GM12878 (cell line): ENCODE data around the gene ACTN3.

ENCODE experiments used
- ASH2L ChIP-seq: fragments of 300-600, 200-600 bp; sonication (generic); IDR thresholded peaks from 2 replicates; pipeline ENCODE4 v1.6.1; 2017; ENCODE audit warnings: low read depth, mild to moderate bottlenecking, borderline replicate concordance
- DPF2 ChIP-seq: fragments of 450-650 bp; IDR thresholded peaks from 2 replicates; pipeline ENCODE4 v1.6.1; 2017; ENCODE audit warnings: mild to moderate bottlenecking
- EP300 ChIP-seq, 2 experiments: fragments of 150-350 bp in 1 of 2; IDR thresholded peaks; 2 replicates each; pipeline ENCODE4 v1.6.1; 2011 to 2012; ENCODE audit warnings: low read depth in 2 of 2, low read length in 2 of 2, borderline replicate concordance in 1 of 2, improper control_type of control experiment in 1 of 2, inconsistent platforms in 1 of 2; ENCODE audit not compliant: control insufficient read depth in 1 of 2
- EZH2 ChIP-seq: IDR thresholded peaks from 2 replicates; pipeline ENCODE4 v1.6.1; 2012; ENCODE audit warnings: low read depth, mild to moderate bottlenecking, control low read depth, inconsistent platforms, low read length, borderline replicate concordance; ENCODE audit not compliant: control insufficient read depth
- GABPA ChIP-seq: IDR thresholded peaks from 2 replicates; pipeline ENCODE4 v1.6.1; 2014; ENCODE audit warnings: antibody characterized with exemption, low read depth, mild to moderate bottlenecking, inconsistent platforms
- NFIC ChIP-seq: IDR thresholded peaks from 2 replicates; pipeline ENCODE4 v1.6.1; 2012; ENCODE audit warnings: low read depth, mild to moderate bottlenecking, inconsistent platforms, low read length, moderate library complexity
- SIN3A ChIP-seq: IDR thresholded peaks from 2 replicates; pipeline ENCODE4 v1.6.1; 2012; ENCODE audit warnings: low read depth, low read length, improper control_type of control experiment
- SPI1 ChIP-seq: IDR thresholded peaks from 2 replicates; pipeline ENCODE4 v1.6.1; 2011; ENCODE audit warnings: low read depth, mild to moderate bottlenecking, low read length, moderate library complexity, borderline replicate concordance; ENCODE audit not compliant: insufficient read depth
- SUZ12 ChIP-seq: fragments of 200-600 bp; sonication (generic); IDR thresholded peaks from one replicate; pipeline ENCODE4 v1.6.1; 2018; ENCODE audit warnings: antibody characterized with exemption, mild to moderate bottlenecking; ENCODE audit not compliant: unreplicated experiment
- TF ChIP-seq, protein P1 (sequence below): fragments of 450-650 bp; IDR thresholded peaks from 2 replicates; pipeline ENCODE4 v1.6.1; 2017; ENCODE audit warnings: antibody characterized with exemption, mild to moderate bottlenecking, moderate library complexity
- TF ChIP-seq, protein P2 (sequence below): fragments of 450-650 bp; formaldehyde crosslinking; IDR thresholded peaks from 2 replicates; pipeline ENCODE4 v1.5.0; 2022; ENCODE audit warnings: mild to moderate bottlenecking, missing genetic modification characterization

DNA sequence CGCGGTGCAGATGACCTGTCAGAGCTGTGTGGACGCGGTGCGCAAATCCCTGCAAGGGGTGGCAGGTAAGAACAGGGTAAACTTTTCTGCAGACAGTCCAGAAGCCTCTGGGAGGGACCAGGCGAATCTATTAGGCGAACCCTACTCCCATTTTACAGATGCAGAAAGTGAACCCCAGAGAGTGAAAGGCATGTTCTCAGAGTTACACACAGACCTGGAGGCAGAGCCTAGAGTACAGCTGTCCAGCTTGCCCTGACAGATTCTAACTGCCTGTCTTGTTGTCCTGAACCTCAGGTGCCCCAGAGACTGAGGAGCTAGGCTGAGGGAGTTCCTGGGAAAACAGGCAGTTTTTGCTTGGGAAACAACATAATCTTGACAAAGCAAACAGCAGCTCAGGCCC is 46.9 kb downstream of the ACTN3 start:
- TF ChIP-seq EP300 (IDR thresholded peaks at IDR 0.05; ENCODE audit: borderline replicate concordance in 1 of 2, control insufficient read depth in 1 of 2, low read depth in 2 of 2, low read length in 2 of 2): no peak
- no peak for TF ChIP-seq SUZ12
- TF ChIP-seq, protein P1, sequence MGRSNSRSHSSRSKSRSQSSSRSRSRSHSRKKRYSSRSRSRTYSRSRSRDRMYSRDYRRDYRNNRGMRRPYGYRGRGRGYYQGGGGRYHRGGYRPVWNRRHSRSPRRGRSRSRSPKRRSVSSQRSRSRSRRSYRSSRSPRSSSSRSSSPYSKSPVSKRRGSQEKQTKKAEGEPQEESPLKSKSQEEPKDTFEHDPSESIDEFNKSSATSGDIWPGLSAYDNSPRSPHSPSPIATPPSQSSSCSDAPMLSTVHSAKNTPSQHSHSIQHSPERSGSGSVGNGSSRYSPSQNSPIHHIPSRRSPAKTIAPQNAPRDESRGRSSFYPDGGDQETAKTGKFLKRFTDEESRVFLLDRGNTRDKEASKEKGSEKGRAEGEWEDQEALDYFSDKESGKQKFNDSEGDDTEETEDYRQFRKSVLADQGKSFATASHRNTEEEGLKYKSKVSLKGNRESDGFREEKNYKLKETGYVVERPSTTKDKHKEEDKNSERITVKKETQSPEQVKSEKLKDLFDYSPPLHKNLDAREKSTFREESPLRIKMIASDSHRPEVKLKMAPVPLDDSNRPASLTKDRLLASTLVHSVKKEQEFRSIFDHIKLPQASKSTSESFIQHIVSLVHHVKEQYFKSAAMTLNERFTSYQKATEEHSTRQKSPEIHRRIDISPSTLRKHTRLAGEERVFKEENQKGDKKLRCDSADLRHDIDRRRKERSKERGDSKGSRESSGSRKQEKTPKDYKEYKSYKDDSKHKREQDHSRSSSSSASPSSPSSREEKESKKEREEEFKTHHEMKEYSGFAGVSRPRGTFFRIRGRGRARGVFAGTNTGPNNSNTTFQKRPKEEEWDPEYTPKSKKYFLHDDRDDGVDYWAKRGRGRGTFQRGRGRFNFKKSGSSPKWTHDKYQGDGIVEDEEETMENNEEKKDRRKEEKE: no peak
- no peak for TF ChIP-seq NFIC
- TF ChIP-seq EZH2: no peak
- no peak for TF ChIP-seq GABPA
- TF ChIP-seq, protein P2, sequence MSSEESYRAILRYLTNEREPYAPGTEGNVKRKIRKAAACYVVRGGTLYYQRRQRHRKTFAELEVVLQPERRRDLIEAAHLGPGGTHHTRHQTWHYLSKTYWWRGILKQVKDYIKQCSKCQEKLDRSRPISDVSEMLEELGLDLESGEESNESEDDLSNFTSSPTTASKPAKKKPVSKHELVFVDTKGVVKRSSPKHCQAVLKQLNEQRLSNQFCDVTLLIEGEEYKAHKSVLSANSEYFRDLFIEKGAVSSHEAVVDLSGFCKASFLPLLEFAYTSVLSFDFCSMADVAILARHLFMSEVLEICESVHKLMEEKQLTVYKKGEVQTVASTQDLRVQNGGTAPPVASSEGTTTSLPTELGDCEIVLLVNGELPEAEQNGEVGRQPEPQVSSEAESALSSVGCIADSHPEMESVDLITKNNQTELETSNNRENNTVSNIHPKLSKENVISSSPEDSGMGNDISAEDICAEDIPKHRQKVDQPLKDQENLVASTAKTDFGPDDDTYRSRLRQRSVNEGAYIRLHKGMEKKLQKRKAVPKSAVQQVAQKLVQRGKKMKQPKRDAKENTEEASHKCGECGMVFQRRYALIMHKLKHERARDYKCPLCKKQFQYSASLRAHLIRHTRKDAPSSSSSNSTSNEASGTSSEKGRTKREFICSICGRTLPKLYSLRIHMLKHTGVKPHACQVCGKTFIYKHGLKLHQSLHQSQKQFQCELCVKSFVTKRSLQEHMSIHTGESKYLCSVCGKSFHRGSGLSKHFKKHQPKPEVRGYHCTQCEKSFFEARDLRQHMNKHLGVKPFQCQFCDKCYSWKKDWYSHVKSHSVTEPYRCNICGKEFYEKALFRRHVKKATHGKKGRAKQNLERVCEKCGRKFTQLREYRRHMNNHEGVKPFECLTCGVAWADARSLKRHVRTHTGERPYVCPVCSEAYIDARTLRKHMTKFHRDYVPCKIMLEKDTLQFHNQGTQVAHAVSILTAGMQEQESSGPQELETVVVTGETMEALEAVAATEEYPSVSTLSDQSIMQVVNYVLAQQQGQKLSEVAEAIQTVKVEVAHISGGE (CRISPR knock-in tag): no peak
- no peak for TF ChIP-seq DPF2
- no peak for TF ChIP-seq SPI1
- TF ChIP-seq ASH2L: no peak
- TF ChIP-seq SIN3A: no peak
